NCI-H1417 treated with DMSO at 0.1 percent for 48 hours (cell line): ENCODE measurements around the gene RHOU.
A peak's percentile ranks its signal among the peaks of the same experiment; 100 is the strongest.
"Not testable (repeated sequence)": the region's sequence is repeated elsewhere in the genome, so short reads cannot be mapped to it uniquely, and the experiment has no call there.

Experiments
- DNase-seq: peaks from one replicate; lab custom pipeline; 2025; lab: John Stamatoyannopoulos, UW

Gene RHOU

DNA sequence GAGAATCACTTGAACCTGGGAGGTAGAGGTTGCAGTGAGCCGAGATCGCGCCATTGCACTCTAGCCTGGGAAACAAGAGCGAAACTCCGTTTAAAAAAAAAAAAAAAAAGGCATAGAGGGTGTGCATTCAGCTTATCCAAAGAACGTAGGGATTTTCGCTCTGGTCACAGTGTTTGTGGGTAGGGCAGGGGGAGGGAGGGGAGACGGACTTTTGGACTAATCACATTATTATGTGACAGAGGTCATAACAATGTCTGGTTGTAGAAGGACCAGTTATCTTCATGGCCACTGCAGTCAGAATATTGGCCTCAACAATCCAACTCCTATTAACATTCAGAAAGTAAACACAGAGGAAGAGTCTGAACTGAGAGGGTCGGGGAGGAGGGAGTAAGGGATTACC lies 25.7 kb downstream of the RHOU start:
- DNase-seq: no peak

GRCh38 chr1:228763561-228763960 lies 28.3 kb downstream of the RHOU start:
- no peak for DNase-seq

- no peak for DNase-seq
Observed at GRCh38 chr1:228765168-228765946, 30.1 kb downstream of the RHOU start.

DNA sequence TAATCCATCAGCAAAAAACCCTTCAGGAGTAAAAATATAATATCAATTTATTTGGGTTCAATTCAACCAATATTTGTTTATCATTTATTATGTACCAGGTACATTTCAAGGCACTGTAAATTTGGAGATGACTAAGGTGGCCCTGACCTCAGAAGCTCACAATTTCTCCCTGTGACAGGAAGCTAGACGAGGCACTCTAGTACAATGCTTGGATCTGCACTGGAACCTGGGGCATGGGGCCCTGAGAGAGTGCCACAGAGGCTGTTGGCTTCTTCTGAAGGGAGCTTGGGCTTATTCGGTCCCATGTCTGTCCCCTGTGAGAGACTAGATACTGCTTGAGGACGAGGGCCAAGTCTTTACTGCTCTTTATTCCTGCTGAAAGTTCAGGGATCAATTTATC lies 31.5 kb downstream of the RHOU start:
- DNase-seq: no peak

- no peak for DNase-seq
Observed at GRCh38 chr1:228767636-228768354, 32.5 kb downstream of the RHOU start.

GRCh38 chr1:228768355-228769000 lies 33.2 kb downstream of the RHOU start:
- DNase-seq: no peak

- no peak for DNase-seq
Observed at GRCh38 chr1:228770779-228771223, 35.5 kb downstream of the RHOU start.

GRCh38 chr1:228772516-228773212 lies 37.4 kb downstream of the RHOU start:
- DNase-seq: no peak

GRCh38 chr1:228775946-228776345 lies 40.7 kb downstream of the RHOU start:
- not testable (repeated sequence) for DNase-seq

DNA sequence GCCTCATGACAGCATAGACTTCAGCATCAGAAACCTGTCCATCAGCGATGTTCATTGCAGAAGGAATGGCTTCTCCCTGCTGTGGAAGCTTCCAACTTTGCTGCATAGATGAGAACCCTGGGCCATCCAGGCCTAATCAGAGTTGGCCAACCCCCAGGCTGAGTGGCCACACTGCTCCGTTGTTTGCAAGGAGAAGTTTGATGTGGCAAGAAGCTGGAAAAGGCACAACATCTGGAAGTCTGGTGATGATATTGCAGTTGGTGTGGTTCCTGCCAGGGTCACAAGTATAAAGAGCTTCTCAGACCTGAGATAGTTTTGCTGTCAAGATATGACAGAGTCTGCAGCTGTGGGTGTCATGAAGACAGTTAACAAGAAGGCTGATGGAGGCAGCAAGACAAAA lies 41.2 kb downstream of the RHOU start:
- DNase-seq: no peak

DNA sequence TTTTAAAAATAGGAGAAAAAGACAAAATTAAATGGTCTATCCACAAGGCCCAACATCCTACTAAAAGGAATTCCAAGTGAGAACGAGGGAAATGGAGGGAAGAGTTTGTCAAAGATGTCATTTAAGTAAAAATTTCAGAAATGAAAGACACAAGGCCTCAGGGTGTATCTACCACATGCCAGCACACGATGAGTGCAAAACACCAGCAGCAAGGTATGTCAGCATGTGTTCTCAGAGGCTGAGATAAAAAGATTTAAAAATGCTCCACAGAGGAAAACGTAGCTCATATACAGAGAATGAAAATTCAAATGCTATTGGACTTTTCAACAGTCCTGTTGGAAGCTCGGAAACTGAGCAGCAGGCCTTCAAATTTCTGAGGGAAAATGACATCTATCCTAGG lies 42.0 kb downstream of the RHOU start:
- no peak for DNase-seq

- DNase-seq: no peak
Observed at GRCh38 chr1:228778026-228778425, 42.7 kb downstream of the RHOU start.

- no peak for DNase-seq
Observed at GRCh38 chr1:228778466-228778865, 43.2 kb downstream of the RHOU start.

DNA sequence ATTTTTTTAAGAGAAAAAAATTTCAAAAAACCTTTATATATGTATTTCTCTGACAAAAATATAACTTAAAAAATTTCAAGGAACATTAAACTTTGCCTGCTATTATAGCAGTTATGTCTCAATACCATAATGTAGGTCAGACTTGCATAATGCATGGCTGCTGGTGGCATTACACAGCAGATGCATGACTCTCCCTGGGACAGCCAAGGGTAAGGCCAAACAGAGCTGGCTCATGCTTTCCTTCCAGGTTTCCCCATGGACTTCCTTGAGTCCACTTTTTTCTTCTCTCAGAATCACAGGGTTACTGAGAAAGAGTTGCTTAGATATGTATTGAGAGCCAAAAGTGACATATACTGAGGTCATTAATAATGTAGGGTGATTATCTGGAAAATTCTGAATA lies 43.7 kb downstream of the RHOU start:
- no peak for DNase-seq

DNA sequence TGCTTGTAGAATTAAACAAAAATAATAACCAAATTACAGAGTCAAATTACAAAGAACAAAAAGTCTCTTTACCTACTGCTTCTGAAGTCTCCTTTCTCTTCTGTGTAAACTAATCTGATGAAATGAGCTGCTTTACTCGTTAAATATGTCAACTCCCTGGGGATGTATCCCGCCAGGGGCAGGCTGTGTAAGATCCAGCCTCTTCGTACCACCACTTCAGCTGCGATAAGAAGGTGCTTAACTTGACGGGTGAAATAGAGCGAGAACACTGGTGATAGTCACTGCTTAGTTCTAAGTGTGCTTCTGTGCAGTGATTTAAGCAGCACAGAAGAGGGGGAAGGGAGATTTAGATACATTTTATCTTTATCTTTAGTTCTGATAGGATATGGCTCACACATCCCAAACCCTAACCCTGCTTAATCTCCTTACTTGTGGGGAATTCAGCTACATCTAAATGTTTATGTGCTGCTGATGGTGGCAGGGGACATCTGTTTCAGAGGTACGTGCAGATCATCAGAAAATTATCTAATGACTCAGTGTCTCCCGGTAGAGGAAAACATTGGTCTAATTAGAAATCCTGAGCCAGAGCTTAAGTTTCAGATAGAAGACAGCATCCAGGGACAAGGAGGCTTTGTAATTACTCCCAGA lies 46.0 kb downstream of the RHOU start:
- peak; percentile 18 for DNase-seq

- DNase-seq: no peak
Observed at GRCh38 chr1:228781809-228782661, 46.8 kb downstream of the RHOU start.

GRCh38 chr1:228782662-228783417 lies 47.6 kb downstream of the RHOU start:
- no peak for DNase-seq

DNA sequence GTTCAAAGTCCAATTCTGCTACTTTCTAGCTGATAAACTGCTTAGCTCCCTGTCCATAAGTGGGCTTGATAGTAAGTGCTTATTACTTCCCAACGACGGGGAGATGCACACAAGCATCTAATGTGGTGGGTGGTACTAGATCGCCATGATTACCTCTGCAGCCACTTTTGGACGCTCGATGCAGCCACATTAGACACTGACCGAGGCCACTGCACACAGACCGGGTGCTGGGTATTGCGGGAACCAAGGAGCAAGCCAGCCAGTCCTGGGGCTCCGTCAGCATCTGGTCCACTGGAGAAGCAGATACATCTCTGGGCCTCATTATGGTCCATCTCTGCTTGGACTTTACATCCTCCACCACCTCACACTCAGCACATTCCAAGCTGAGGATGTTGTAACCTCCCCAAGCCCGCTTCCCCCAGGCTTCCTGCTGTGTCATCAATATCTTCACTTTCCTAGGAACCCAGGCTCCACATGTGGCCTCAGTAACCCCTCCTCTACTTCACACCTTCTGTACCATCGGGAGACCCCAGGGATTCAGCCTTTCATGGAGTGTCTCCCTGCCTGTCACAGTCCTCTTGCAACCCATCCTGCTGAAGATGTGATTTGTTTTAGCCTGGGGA lies 48.2 kb downstream of the RHOU start:
- DNase-seq: no peak

- no peak for DNase-seq
Observed at GRCh38 chr1:228784181-228784580, 48.9 kb downstream of the RHOU start.
